Measurements from ENCODE around the gene AMELX. TPM values are rescaled to one million over a fixed set of nuclear protein-coding genes. Genes with fewer than 3 reads are reported as not detected.

Gene AMELX
- total and polyA plus RNA-seq, 2 of the 8 experiments (the other 6 are each of a cell fraction or from before 2014, with no cell fraction given): not detected

GRCh38 chrX:11254417-11255109, 38.6 kb upstream of the AMELX start:
- H3K23me2 ChIP-seq (ENCODE audit: low read depth, low read length): no peaks in the 10 kb centered on the region
- no peak overlapping the region for H3K27ac ChIP-seq (ENCODE audit: low read depth, low read length)
- no peak for TF ChIP-seq JUN (IDR thresholded peaks at IDR 0.05; ENCODE audit: low read depth, low read length)
- TF ChIP-seq KDM1A (IDR thresholded peaks at IDR 0.05; ENCODE audit: borderline replicate concordance, low read length): no peak
- no peak for TF ChIP-seq FOSL1 (IDR thresholded peaks at IDR 0.05; ENCODE audit: insufficient read depth, low read depth, low read length)
- TF ChIP-seq USF2 (IDR thresholded peaks at IDR 0.05; ENCODE audit: low read length): no peak
- no peak for TF ChIP-seq GABPA (IDR thresholded peaks at IDR 0.05; ENCODE audit: borderline replicate concordance, insufficient read depth, low read length)
- TF ChIP-seq SP2 (IDR thresholded peaks at IDR 0.05; ENCODE audit: low read length): no peak
- TF ChIP-seq SAP30 (IDR thresholded peaks at IDR 0.05; ENCODE audit: insufficient read depth, insufficient replicate concordance, low read length): no peak
- no peak overlapping the region for H2BK15ac ChIP-seq (ENCODE audit: low read length)
- ChIA-PET CTCF (ENCODE audit: partially characterized antibody) (interaction anchor here (1.3 kb wide), 2 partner anchors 28 to 303 kb away, joined by 3 read pairs; no protein-coding TSS in a partner anchor), POLR2A (ENCODE audit: partially characterized antibody) (no interaction called here)
- DNase-seq (ENCODE audit: low read depth in 1 of 2, low spot score in 2 of 2): no peak
- H3K4me2 ChIP-seq (ENCODE audit: insufficient read depth in 1 of 2, low read depth in 2 of 2, low read length in 2 of 2): no peak overlapping the region
- no peak overlapping the region for H3K14ac ChIP-seq (ENCODE audit: insufficient read length)
- 89% methylated on average over 3 of the region's 5 CpGs; no CpG with 5 or more reads in 1 of the 2 experiments for WGBS, 2 experiments (ENCODE audit: extremely low coverage in 1 of 2, insufficient coverage in 1 of 2, insufficient read length in 1 of 2, insufficient replicate concordance in 2 of 2, low coverage in 1 of 2, low lambda C conversion rate in 2 of 2, missing lambda C conversion rate in 1 of 2)
- no peak overlapping the region for H4K5ac ChIP-seq (ENCODE audit: insufficient read length, low read depth, low read length)
- no peak overlapping the region for H4K8ac ChIP-seq (ENCODE audit: extremely low read depth, insufficient read depth, low read length)
- H3K79me1 ChIP-seq (ENCODE audit: low read depth, low read length): no peaks in the 10 kb centered on the region
- H2BK12ac ChIP-seq (ENCODE audit: low read depth, low read length): no peak overlapping the region
- no peak overlapping the region for H3K23ac ChIP-seq (ENCODE audit: insufficient read length)
- no peaks in the 10 kb centered on the region for H3K9me3 ChIP-seq (ENCODE audit: insufficient read depth in 2 of 2, low read depth in 1 of 2, low read length in 1 of 2)
- H4K91ac ChIP-seq (replicated peaks; ENCODE audit: insufficient read length, low read length): no peak overlapping the region
- no peak overlapping the region for H2BK5ac ChIP-seq (ENCODE audit: low read depth, low read length)
- H4K20me1 ChIP-seq (replicated peaks in 1 of 2; ENCODE audit: control insufficient read depth in 1 of 2, insufficient read depth in 2 of 2, low read length in 2 of 2): no peaks in the 10 kb centered on the region
- H3K4ac ChIP-seq (replicated peaks; ENCODE audit: insufficient read length, low read depth, low read length): no peak overlapping the region
- H3K36me3 ChIP-seq (ENCODE audit: control insufficient read depth in 2 of 4, insufficient read depth in 4 of 4, low read length in 3 of 4): no peaks in the 10 kb centered on the region
- H2AK5ac ChIP-seq (ENCODE audit: low read depth, low read length): no peak overlapping the region
- no peak overlapping the region for H3K18ac ChIP-seq (ENCODE audit: extremely low read depth, low read length)
- H2BK20ac ChIP-seq (ENCODE audit: low read length): no peak overlapping the region
- no peak overlapping the region for H2BK120ac ChIP-seq (replicated peaks; ENCODE audit: low read depth, low read length)
- H3K79me2 ChIP-seq (ENCODE audit: control insufficient read depth in 1 of 2, insufficient read depth in 2 of 2, low read length in 2 of 2): no peaks in the 10 kb centered on the region
- no peaks in the 10 kb centered on the region for H3K27me3 ChIP-seq (replicated peaks in 1 of 4; ENCODE audit: control insufficient read depth in 3 of 4, extremely low read depth in 1 of 4, insufficient read depth in 3 of 4, low read length in 3 of 4)
- FAIRE-seq: no peak
- no peak overlapping the region for H2AFZ ChIP-seq (ENCODE audit: low read length)
- no peak overlapping the region for H3K9ac ChIP-seq (replicated peaks in 1 of 4; ENCODE audit: extremely low read depth in 1 of 4, low read depth in 3 of 4, low read length in 3 of 4)
- H3K56ac ChIP-seq (replicated peaks; ENCODE audit: insufficient read length, low read depth, low read length): no peak overlapping the region
- no peak overlapping the region for H3K4me3 ChIP-seq (ENCODE audit: extremely low read depth in 1 of 4, insufficient read depth in 2 of 4, low read depth in 3 of 4, low read length in 4 of 4)
- no peaks in the 10 kb centered on the region for H3K4me1 ChIP-seq (replicated peaks in 1 of 4; ENCODE audit: control insufficient read depth in 3 of 4, insufficient read depth in 4 of 4, low read length in 3 of 4)
